ENCODE data around the gene ZNF496. TPM values are rescaled to one million over a fixed set of nuclear protein-coding genes. Genes with fewer than 3 reads are reported as not detected.

Gene ZNF496
- total RNA-seq, 3 donors from 2014 or later (not counting 1 experiment from before 2014, with no cell fraction given), result 25.6 to 33.0 (median 27.9) TPM

GRCh38 chr1:247343801-247344200 is 12.1 kb upstream of the ZNF496 start:
- WGBS (ENCODE audit: insufficient coverage), result 91% methylated on average over 1 of the region's 1 CpG
- intact Hi-C loops (cut with micrococcal nuclease), result no loop called here
- Histone ChIP-seq H3K4me3 (ENCODE audit: low read length) (no peak overlapping the region), H3K4me1 (ENCODE audit: control insufficient read depth, insufficient read depth, low read length) (peaks cover 4% of the 10 kb centered on the region), H3K9me3 (ENCODE audit: control insufficient read depth, insufficient read depth, low read length) (no peaks in the 10 kb centered on the region), H3K27me3 (ENCODE audit: control insufficient read depth, insufficient read depth, low read length) (no peaks in the 10 kb centered on the region), H3K36me3 (ENCODE audit: control insufficient read depth, insufficient read depth, low read length) (no peaks in the 10 kb centered on the region), H3K27ac (ENCODE audit: low read length) (no peak overlapping the region)
- Mint-ChIP-seq H3K9me3 (no peaks in the 10 kb centered on the region), H3K27me3 (ENCODE audit: low read depth in 2 of 2) (no peaks in the 10 kb centered on the region), H3K4me1 (no peaks in the 10 kb centered on the region), H3K4me3 (no peak overlapping the region), H3K27ac (no peak overlapping the region), H3K36me3 (no peaks in the 10 kb centered on the region)
- ATAC-seq, result no peak
- DNase-seq, result no peak
- no peak for TF ChIP-seq CTCF (IDR thresholded peaks at IDR 0.05)

GRCh38 chr1:247338723-247339275 is 7.1 kb upstream of the ZNF496 start:
- no peaks in the 10 kb centered on the region for H3K36me3 Mint-ChIP-seq
- no peak for ATAC-seq
- intact Hi-C loops (cut with micrococcal nuclease), result no loop called here
- WGBS (ENCODE audit: insufficient coverage), result 75% methylated on average over 2 of the region's 3 CpGs
- H3K4me1 ChIP-seq (ENCODE audit: control insufficient read depth, insufficient read depth, low read length), result no peaks in the 10 kb centered on the region
- H3K27me3 Mint-ChIP-seq (ENCODE audit: low read depth in 2 of 2), result no peaks in the 10 kb centered on the region
- H3K27ac ChIP-seq (ENCODE audit: low read length), result no peak overlapping the region
- no peak overlapping the region for H3K4me3 ChIP-seq (ENCODE audit: low read length)
- H3K9me3 ChIP-seq (ENCODE audit: control insufficient read depth, insufficient read depth, low read length), result no peaks in the 10 kb centered on the region
- no peak for TF ChIP-seq CTCF (IDR thresholded peaks at IDR 0.05)
- H3K36me3 ChIP-seq (ENCODE audit: control insufficient read depth, insufficient read depth, low read length), result no peaks in the 10 kb centered on the region
- H3K4me1 Mint-ChIP-seq, result peaks cover 0 to 19% of the 10 kb centered on the region in 2 donors
- no peak overlapping the region for H3K27ac Mint-ChIP-seq
- no peaks in the 10 kb centered on the region for H3K27me3 ChIP-seq (ENCODE audit: control insufficient read depth, insufficient read depth, low read length)
- no peak overlapping the region for H3K4me3 Mint-ChIP-seq
- no peaks in the 10 kb centered on the region for H3K9me3 Mint-ChIP-seq
- no peak for DNase-seq

DNA sequence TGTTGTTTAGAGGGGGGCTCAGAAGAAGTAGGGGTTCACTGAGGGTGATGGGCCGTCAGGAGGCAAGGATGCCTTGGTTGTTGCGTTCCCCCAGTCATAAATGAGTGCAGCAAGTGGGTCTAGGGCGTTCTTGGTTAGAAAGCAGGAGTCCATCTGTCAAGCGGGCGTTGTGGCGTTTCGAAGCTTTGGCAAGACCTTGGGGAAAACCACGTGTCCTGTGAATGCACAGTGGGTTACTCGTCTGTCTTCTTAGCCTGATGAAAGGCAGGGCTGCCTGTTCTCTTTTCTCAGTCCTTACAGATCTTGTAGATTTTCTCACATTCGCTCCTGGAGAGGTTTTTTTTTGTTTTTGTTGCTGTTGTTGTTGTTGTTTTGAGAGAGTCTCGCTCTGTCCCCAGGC is 6.3 kb upstream of the ZNF496 start:
- no peaks in the 10 kb centered on the region for H3K9me3 ChIP-seq (ENCODE audit: control insufficient read depth, insufficient read depth, low read length)
- H3K36me3 ChIP-seq (ENCODE audit: control insufficient read depth, insufficient read depth, low read length), result no peaks in the 10 kb centered on the region
- peaks cover 4 to 26% of the 10 kb centered on the region in 2 donors for H3K4me1 Mint-ChIP-seq
- intact Hi-C loops (cut with micrococcal nuclease), result no loop called here
- H3K27ac Mint-ChIP-seq, result no peak overlapping the region
- no peaks in the 10 kb centered on the region for H3K27me3 Mint-ChIP-seq (ENCODE audit: low read depth in 2 of 2)
- TF ChIP-seq CTCF (IDR thresholded peaks at IDR 0.05), result no peak
- WGBS (ENCODE audit: insufficient coverage), result 72% methylated on average over 11 of the region's 11 CpGs
- H3K27me3 ChIP-seq (ENCODE audit: control insufficient read depth, insufficient read depth, low read length), result no peaks in the 10 kb centered on the region
- no peak for DNase-seq
- no peak overlapping the region for H3K4me3 ChIP-seq (ENCODE audit: low read length)
- H3K9me3 Mint-ChIP-seq, result no peaks in the 10 kb centered on the region
- H3K36me3 Mint-ChIP-seq, result no peaks in the 10 kb centered on the region
- no peak overlapping the region for H3K4me3 Mint-ChIP-seq
- no peak overlapping the region for H3K27ac ChIP-seq (ENCODE audit: low read length)
- no peak for ATAC-seq
- peaks cover 2% of the 10 kb centered on the region for H3K4me1 ChIP-seq (ENCODE audit: control insufficient read depth, insufficient read depth, low read length)

GRCh38 chr1:247337250-247337746 is 5.6 kb upstream of the ZNF496 start:
- no peak for DNase-seq
- Mint-ChIP-seq H3K9me3 (no peaks in the 10 kb centered on the region), H3K36me3 (no peaks in the 10 kb centered on the region), H3K27me3 (ENCODE audit: low read depth in 2 of 2) (no peaks in the 10 kb centered on the region), H3K4me3 (no peak overlapping the region), H3K4me1 (peaks cover 7 to 29% of the 10 kb centered on the region in 2 donors), H3K27ac (no peak overlapping the region)
- H3K4me1 ChIP-seq (ENCODE audit: control insufficient read depth, insufficient read depth, low read length), result peaks cover 9% of the 10 kb centered on the region
- no peak overlapping the region for H3K4me3 ChIP-seq (ENCODE audit: low read length)
- TF ChIP-seq CTCF (IDR thresholded peaks at IDR 0.05), result no peak
- WGBS (ENCODE audit: insufficient coverage), result 87% methylated on average over 10 of the region's 10 CpGs
- intact Hi-C loops (cut with micrococcal nuclease), result no loop called here
- no peaks in the 10 kb centered on the region for H3K27me3 ChIP-seq (ENCODE audit: control insufficient read depth, insufficient read depth, low read length)
- no peak overlapping the region for H3K27ac ChIP-seq (ENCODE audit: low read length)
- H3K9me3 ChIP-seq (ENCODE audit: control insufficient read depth, insufficient read depth, low read length), result no peaks in the 10 kb centered on the region
- H3K36me3 ChIP-seq (ENCODE audit: control insufficient read depth, insufficient read depth, low read length), result no peaks in the 10 kb centered on the region
- ATAC-seq, result no peak

All from natural killer cell (primary cell).